ENCODE results near the gene NFAT5. TPM values are rescaled to one million over a fixed set of nuclear protein-coding genes. Genes with fewer than 3 reads are reported as not detected.

Gene NFAT5
- total and polyA plus RNA-seq, 8 donors, result 3.7 to 23.6 (median 12.7) TPM

GRCh38 chr16:69699915-69700314 lies 134.1 kb downstream of the NFAT5 start:
- intact Hi-C loops (cut with DNase I), result loop anchor here in 1 of 3 donors (10.0 kb wide), 1 partner anchor 55 kb away; the partner anchor contains the start of gene NOB1
- peaks cover 0 to 15% (median 9%) of the 10 kb centered on the region in 3 donors for H3K36me3 ChIP-seq
- 93 to 98% methylated on average over 1 of the region's 1 CpG for WGBS, 2 donors
- ATAC-seq (no peak), DNase-seq (no peak), FAIRE-seq (no peak)
- no peaks in the 10 kb centered on the region for H3K27me3 ChIP-seq
- H3K9me3 ChIP-seq, result no peaks in the 10 kb centered on the region
- TF ChIP-seq, protein P1, sequence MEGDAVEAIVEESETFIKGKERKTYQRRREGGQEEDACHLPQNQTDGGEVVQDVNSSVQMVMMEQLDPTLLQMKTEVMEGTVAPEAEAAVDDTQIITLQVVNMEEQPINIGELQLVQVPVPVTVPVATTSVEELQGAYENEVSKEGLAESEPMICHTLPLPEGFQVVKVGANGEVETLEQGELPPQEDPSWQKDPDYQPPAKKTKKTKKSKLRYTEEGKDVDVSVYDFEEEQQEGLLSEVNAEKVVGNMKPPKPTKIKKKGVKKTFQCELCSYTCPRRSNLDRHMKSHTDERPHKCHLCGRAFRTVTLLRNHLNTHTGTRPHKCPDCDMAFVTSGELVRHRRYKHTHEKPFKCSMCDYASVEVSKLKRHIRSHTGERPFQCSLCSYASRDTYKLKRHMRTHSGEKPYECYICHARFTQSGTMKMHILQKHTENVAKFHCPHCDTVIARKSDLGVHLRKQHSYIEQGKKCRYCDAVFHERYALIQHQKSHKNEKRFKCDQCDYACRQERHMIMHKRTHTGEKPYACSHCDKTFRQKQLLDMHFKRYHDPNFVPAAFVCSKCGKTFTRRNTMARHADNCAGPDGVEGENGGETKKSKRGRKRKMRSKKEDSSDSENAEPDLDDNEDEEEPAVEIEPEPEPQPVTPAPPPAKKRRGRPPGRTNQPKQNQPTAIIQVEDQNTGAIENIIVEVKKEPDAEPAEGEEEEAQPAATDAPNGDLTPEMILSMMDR (IDR thresholded peaks at IDR 0.05), result no peak
- H3K4me1 ChIP-seq, result peaks cover 4 to 22% (median 11%) of the 10 kb centered on the region in 3 donors
- no peak overlapping the region for H3K4me3 ChIP-seq
- H3K27ac ChIP-seq, result no peak overlapping the region

DNA sequence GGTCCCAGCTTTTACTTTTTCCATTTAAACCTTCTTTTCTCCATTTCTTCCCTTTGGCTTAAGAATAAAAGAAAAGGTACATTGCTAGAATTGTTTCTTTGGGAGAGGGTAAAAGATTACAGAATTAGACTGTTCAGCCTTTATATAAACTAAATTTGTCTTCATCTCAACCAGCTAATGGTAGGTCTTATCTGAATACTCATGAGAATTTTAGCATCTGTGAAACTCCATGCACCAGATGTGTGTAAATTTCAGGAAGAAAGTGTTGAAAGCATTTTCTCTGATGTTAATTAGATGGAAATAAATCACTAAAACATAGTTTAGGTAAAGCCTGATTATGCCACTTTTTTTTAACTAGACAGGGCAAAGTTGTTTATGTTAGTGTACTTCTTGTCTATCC lies 135.7 kb downstream of the NFAT5 start:
- Histone ChIP-seq H3K36me3 (peaks cover 0 to 5% (median 3%) of the 10 kb centered on the region in 3 donors), H3K4me1 (peaks cover 8 to 22% (median 11%) of the 10 kb centered on the region in 3 donors), H3K27me3 (no peaks in the 10 kb centered on the region), H3K9me3 (no peaks in the 10 kb centered on the region), H3K27ac (peak overlapping the region in 2 of 4 donors; percentile 56 to 59), H3K4me3 (no peak overlapping the region)
- ATAC-seq, result peak; percentile 76 to 83 (median 80)
- TF ChIP-seq, protein P1 (IDR thresholded peaks at IDR 0.05), result no peak
- intact Hi-C loops (cut with DNase I), result loop anchor here in 1 of 3 donors (10.0 kb wide), 1 partner anchor 53 kb away; the partner anchor contains the start of gene NOB1
- DNase-seq, result no peak
- peak; percentile 54 for FAIRE-seq

DNA sequence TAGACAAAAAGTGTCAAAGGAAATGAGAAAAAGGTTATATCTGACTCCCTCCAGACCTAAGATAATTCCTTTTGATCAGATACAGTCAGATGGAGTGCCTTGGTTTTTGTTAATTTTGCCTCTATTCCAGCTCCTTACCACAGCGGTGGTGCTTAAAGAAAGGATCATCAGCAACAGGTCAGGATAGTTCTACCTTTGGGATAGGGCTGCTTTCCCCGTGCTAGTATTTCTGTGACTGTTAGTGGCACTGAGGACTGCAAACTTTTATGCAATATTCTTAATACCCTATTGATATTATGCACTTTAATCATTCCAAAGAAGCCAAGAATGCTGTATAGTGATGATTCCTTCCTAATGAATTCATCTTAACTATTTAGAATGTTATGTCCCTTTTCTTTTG lies 136.1 kb downstream of the NFAT5 start:
- ATAC-seq (peak; percentile 29 to 64 (median 46)), DNase-seq (no peak), FAIRE-seq (no peak)
- H3K27ac ChIP-seq, result peak overlapping the region in 3 of 4 donors; percentile 1 to 59 (median 56)
- H3K9me3 ChIP-seq, result no peaks in the 10 kb centered on the region
- WGBS, 2 donors, result 46 to 52% methylated on average over 2 of the region's 2 CpGs
- no peak overlapping the region for H3K4me3 ChIP-seq
- H3K27me3 ChIP-seq, result no peaks in the 10 kb centered on the region
- H3K4me1 ChIP-seq, result peaks cover 8 to 22% (median 11%) of the 10 kb centered on the region in 3 donors
- TF ChIP-seq, protein P1 (IDR thresholded peaks at IDR 0.05), result no peak
- peaks cover 0 to 5% (median 0%) of the 10 kb centered on the region in 3 donors for H3K36me3 ChIP-seq
- intact Hi-C loops (cut with DNase I), result loop anchor here in 1 of 3 donors (10.0 kb wide), 1 partner anchor 53 kb away; the partner anchor contains the start of gene NOB1

- no peaks in the 10 kb centered on the region for H3K9me3 ChIP-seq
- intact Hi-C loops (cut with DNase I), result loop anchor here in 1 of 3 donors (10.0 kb wide), 1 partner anchor 51 kb away; the partner anchor contains the start of gene NOB1
- H3K36me3 ChIP-seq, result no peaks in the 10 kb centered on the region
- H3K27me3 ChIP-seq, result no peaks in the 10 kb centered on the region
- FAIRE-seq (no peak), ATAC-seq (no peak), DNase-seq (no peak)
- TF ChIP-seq, protein P1 (IDR thresholded peaks at IDR 0.05), result no peak
- H3K4me3 ChIP-seq, result no peak overlapping the region
- WGBS, 2 donors, result 90 to 91% methylated on average over 2 of the region's 2 CpGs
- H3K4me1 ChIP-seq, result peaks cover 8 to 22% (median 11%) of the 10 kb centered on the region in 3 donors
- H3K27ac ChIP-seq, result peak overlapping the region in 1 of 4 donors; percentile 20
Observed at GRCh38 chr16:69703638-69704037, 137.9 kb downstream of the NFAT5 start.

Measured in pancreas (tissue), 10 donors.